OCI-LY1 (cell line): ENCODE results near the gene IRAG1.

Source experiments
- H2AFZ ChIP-seq: fragments of 200-600 bp; sonication (generic), shearing (Covaris generic); 2 replicates; pipeline ENCODE4 v1.6.0; 2014; ENCODE audit warnings: antibody characterized with exemption, mild to moderate bottlenecking, low read length
- H3F3A ChIP-seq: fragments of 200-600 bp; sonication (generic), shearing (Covaris generic); 2 replicates; pipeline ENCODE4 v1.6.0; 2014; ENCODE audit warnings: mild to moderate bottlenecking, antibody characterized with exemption, low read length, moderate library complexity; ENCODE audit not compliant: insufficient read depth
- H3K27ac ChIP-seq: fragments of 200-600 bp; sonication (generic); 2 replicates; pipeline ENCODE4 v1.5.1; 2014; ENCODE audit warnings: low read length, mixed run types, mild to moderate bottlenecking, low read depth; ENCODE audit not compliant: poor library complexity, severe bottlenecking
- H3K27me3 ChIP-seq: fragments of 200-600 bp; sonication (generic); 2 replicates; pipeline ENCODE4 v1.6.0; 2014; ENCODE audit warnings: antibody characterized with exemption, mild to moderate bottlenecking, low read length, moderate library complexity; ENCODE audit not compliant: insufficient read depth
- H3K36me3 ChIP-seq: fragments of 200-600 bp; sonication (generic); 2 replicates; pipeline ENCODE4 v1.6.1; 2014; ENCODE audit warnings: mild to moderate bottlenecking, antibody characterized with exemption, low read length, moderate library complexity, mixed read lengths; ENCODE audit not compliant: insufficient read depth
- H3K4me1 ChIP-seq: fragments of 200-600 bp; sonication (generic); 2 replicates; pipeline ENCODE4 v1.5.1; 2014; ENCODE audit warnings: mild to moderate bottlenecking, low read length, moderate library complexity; ENCODE audit not compliant: insufficient read depth, severe bottlenecking
- H3K4me2 ChIP-seq: fragments of 200-600 bp; sonication (generic), shearing (Covaris generic); 2 replicates; pipeline ENCODE4 v1.6.1; 2014; ENCODE audit warnings: low read length
- H3K4me3 ChIP-seq: fragments of 200-600 bp; sonication (generic); 2 replicates; pipeline ENCODE4 v1.5.1; 2014; ENCODE audit warnings: low read length, low read depth, mild to moderate bottlenecking, mixed read lengths; ENCODE audit not compliant: poor library complexity, severe bottlenecking
- H3K79me2 ChIP-seq: fragments of 200-600 bp; shearing (Covaris generic); 2 replicates; pipeline ENCODE4 v1.6.1; 2016; ENCODE audit warnings: mixed run types, low read length, mixed read lengths; ENCODE audit not compliant: insufficient read depth
- H3K9ac ChIP-seq: fragments of 200-600 bp; sonication (generic), shearing (Covaris generic); 2 replicates; pipeline ENCODE4 v1.6.1; 2014; ENCODE audit warnings: mild to moderate bottlenecking, low read length, mixed read lengths
- H3K9me2 ChIP-seq: fragments of 200-600 bp; sonication (generic), shearing (Covaris generic); 2 replicates; pipeline ENCODE4 v1.6.1; 2014; ENCODE audit warnings: low read depth, mild to moderate bottlenecking, low read length, mixed read lengths
- H3K9me3 ChIP-seq: fragments of 200-600 bp; shearing (Covaris generic); 2 replicates; pipeline ENCODE4 v1.6.1; 2014; ENCODE audit warnings: low read length, mixed read lengths
- H4K20me1 ChIP-seq: fragments of 200-600 bp; sonication (generic), shearing (Covaris generic); 2 replicates; pipeline ENCODE4 v1.6.0; 2016; ENCODE audit warnings: mild to moderate bottlenecking, low read length; ENCODE audit not compliant: insufficient read depth
- EZH2 ChIP-seq: fragments of 200-600 bp; sonication (generic), shearing (Covaris generic); IDR thresholded peaks from 2 replicates; pipeline ENCODE4 v1.8.0; 2017; ENCODE audit warnings: borderline replicate concordance, mixed run types, mild to moderate bottlenecking, antibody characterized with exemption, low read length, moderate library complexity, mixed read lengths

IRAG1 gene

DNA sequence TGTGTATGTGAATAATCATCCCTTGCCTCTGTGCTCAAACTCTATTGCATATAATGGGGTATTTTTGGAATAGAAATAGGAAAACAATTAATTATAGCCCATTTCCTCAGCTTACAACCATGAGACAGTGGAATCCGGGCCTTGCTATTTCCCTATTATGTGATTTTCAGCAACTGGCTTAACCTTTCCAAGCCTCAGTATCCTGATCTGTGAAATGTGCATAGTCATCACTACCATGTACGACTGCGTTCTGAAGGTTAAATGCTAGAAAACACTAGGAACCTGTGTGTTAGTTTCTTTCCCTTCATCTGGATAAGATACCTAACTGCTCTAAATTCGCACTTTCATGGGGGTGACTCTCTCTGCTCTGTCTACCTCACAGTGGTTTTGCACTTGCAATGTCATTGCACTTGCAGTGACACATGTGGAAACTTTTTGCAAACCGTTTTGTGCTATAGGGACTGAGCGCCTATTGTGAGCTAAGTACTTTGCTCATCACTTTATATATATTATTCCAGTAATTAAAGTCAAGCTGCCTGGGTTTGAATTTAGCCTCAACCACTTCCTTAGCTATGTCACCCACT is 48.3 kb downstream of the IRAG1 start:
- no peak overlapping the region for H3K4me3 ChIP-seq
- H3F3A ChIP-seq, result no peaks in the 10 kb centered on the region
- TF ChIP-seq EZH2, result no peak
- no peaks in the 10 kb centered on the region for H3K4me1 ChIP-seq
- H3K79me2 ChIP-seq, result no peaks in the 10 kb centered on the region
- H3K36me3 ChIP-seq, result no peaks in the 10 kb centered on the region
- H4K20me1 ChIP-seq, result no peaks in the 10 kb centered on the region
- no peaks in the 10 kb centered on the region for H3K9me3 ChIP-seq
- H3K9ac ChIP-seq, result no peak overlapping the region
- H3K27me3 ChIP-seq, result peaks cover 4% of the 10 kb centered on the region; the same call in 1 of the 2 replicates
- no peak overlapping the region for H3K4me2 ChIP-seq
- no peak overlapping the region for H2AFZ ChIP-seq
- H3K27ac ChIP-seq, result no peak overlapping the region
- H3K9me2 ChIP-seq, result no peaks in the 10 kb centered on the region
